Measurements from ENCODE around the gene CYP27A1. TPM values are rescaled to one million over a fixed set of nuclear protein-coding genes. Genes with fewer than 3 reads are reported as not detected.

Gene CYP27A1
- total RNA-seq, 4 donors from 2014 or later: 11.9 to 206 (median 22.6) TPM

DNA sequence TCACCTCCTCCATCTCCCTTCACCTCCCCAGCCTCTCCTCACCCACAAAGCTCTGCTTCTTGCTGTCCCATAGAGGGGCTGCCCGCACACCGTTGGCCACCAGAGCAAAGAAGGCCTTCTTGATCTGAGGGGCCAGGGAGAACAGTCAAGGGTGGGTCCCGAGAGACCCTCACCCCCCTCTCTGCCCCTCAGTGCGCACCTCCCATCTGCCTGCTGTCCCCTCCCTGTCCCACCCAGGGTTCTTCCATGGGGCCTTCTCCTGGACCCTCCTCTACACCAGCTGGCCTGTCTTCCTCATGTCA is 46.5 kb downstream of the CYP27A1 start:
- TF ChIP-seq, protein P1, sequence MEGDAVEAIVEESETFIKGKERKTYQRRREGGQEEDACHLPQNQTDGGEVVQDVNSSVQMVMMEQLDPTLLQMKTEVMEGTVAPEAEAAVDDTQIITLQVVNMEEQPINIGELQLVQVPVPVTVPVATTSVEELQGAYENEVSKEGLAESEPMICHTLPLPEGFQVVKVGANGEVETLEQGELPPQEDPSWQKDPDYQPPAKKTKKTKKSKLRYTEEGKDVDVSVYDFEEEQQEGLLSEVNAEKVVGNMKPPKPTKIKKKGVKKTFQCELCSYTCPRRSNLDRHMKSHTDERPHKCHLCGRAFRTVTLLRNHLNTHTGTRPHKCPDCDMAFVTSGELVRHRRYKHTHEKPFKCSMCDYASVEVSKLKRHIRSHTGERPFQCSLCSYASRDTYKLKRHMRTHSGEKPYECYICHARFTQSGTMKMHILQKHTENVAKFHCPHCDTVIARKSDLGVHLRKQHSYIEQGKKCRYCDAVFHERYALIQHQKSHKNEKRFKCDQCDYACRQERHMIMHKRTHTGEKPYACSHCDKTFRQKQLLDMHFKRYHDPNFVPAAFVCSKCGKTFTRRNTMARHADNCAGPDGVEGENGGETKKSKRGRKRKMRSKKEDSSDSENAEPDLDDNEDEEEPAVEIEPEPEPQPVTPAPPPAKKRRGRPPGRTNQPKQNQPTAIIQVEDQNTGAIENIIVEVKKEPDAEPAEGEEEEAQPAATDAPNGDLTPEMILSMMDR (IDR thresholded peaks at IDR 0.05; ENCODE audit: low read depth): no peak

DNA sequence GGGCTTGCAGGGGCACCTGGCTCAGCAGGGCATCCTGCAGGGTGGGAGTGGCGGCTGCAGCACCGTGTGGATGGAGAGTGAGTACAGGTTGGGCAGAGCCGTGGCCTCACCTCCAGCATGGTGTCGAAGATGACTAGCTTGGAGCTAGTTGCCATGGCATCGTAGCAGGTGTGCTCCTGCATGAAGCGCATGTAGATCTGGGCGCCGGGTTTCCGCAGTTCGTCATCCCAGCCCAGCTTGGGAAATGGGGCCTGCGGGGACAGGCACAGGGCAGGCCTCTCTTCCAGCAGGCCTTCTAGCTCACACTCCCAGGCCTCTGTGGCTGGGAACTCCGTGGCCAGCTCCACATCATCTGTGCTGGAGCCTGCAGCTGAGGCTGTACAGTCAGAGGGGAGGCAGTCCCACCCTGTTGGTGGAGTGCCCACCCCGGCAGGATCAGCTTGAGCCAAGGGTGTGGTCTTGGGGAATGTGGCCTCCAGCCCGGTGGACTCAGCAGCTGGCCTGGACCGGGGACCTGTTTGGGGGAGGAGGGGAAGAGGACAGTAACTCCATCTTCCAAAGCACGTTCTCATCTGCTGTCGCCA is 48.0 kb downstream of the CYP27A1 start:
- TF ChIP-seq, protein P1 (IDR thresholded peaks at IDR 0.05; ENCODE audit: low read depth): no peak

DNA sequence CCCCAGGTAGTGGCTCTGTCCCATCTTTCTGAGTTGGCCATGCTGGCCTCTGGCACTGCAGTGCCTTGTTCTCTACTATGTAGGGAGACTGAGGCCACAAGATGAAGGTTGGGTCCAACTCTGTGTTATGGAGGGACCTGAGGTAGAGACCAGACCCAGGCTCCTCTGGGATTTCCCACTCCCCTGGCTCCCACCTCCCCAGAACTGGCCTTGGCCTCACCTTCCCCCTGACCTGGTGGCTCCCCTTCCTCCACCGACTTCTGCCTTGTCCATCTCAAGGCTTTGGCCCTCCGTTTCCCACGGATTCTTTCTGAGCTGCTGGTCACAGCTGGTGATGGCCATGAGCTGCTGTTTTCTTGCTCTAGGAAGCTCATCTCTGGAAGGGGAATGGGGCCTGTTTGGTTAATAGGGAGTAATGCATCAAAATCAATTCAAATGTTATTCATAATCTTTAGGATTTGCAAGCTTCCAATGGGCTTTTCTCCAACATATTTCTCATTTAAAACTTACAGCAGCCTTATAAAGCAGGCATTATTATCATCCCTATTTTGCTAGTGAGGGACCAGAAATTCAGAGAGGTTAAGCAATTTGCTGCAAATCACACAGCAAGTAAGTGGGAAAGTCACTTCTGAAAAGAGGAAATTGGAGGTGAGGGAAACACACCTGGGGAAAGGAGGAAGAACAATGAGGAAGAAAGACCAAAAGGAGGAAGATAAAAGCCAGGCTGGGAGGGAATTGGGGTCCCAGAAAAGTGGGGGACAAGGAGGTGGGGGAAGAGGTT is 48.8 kb downstream of the CYP27A1 start:
- TF ChIP-seq, protein P1 (IDR thresholded peaks at IDR 0.05; ENCODE audit: low read depth): no peak

DNA sequence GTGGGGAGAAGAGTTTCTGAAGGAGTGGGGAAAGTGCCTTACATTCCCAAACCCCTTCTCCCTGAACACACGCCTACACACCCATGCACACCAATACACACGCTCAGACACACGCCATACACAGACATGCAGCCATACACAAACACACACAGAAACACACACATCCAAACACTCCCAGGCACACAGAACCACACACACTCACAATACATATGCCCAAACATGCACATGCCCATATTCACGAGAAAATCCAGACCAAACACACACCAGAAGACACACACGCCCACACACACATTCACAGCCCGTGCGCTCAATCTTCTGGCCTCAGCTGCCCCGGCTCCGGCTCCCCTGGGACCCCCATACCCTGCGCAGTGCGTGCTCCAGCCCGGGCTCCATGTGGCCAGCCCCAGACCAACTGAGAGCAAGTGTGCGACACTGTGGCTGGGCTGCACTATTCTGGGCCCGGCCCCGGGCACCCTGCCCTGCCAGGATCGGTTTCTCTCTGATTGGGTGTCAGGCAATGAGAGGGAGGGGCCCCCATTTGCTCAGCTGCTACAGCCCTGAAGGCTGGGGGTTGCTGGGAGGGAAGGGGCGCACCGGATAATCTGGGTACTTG is 49.5 kb downstream of the CYP27A1 start, which contains the start of gene PRKAG3:
TSS of gene PRKAG3 (minus strand) at position 426 of the 613 bp plus-strand sequence.
- TF ChIP-seq, protein P1 (IDR thresholded peaks at IDR 0.05; ENCODE audit: low read depth): no peak

DNA sequence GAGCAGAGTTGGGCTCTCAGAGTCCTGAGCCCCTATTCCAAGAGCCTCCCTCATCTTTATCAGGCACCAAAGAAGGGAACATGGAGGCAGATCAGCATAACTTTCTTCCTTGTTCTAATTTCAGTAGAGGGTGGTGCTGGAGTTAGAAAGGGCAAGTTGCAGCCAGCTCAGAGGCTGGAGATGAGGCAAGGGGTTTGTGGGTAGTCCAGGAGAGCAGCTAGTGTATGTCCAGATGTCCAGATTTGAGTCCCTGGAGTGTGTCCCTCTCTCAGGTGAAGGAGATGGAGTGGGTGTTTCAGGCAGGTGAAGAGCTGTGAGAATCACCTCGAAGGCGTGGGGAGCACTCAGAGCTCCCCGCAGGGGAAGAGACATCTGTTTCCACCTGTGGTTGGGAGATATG is 50.1 kb downstream of the CYP27A1 start:
- TF ChIP-seq, protein P1 (IDR thresholded peaks at IDR 0.05; ENCODE audit: low read depth): no peak

DNA sequence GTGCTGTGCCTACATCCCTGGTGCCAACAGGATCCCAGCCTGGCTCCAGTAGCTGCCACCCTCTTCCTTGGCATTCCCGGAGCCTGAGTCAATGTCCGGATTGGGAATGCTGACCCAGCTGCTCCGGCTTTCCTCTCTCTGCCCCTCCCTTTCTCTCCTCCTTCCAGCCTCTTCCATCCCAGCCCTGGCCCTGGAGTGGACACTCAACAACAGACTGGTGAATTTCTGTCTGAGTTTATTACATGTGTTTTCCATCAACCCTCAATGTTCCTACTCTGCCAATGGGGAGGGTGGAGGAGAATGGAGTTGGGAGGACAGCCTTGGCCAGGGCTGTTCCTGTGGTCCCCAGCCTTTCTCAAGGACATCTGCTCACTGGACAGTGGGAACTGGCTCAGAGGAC is 50.6 kb downstream of the CYP27A1 start:
- TF ChIP-seq, protein P1 (IDR thresholded peaks at IDR 0.05; ENCODE audit: low read depth): no peak

DNA sequence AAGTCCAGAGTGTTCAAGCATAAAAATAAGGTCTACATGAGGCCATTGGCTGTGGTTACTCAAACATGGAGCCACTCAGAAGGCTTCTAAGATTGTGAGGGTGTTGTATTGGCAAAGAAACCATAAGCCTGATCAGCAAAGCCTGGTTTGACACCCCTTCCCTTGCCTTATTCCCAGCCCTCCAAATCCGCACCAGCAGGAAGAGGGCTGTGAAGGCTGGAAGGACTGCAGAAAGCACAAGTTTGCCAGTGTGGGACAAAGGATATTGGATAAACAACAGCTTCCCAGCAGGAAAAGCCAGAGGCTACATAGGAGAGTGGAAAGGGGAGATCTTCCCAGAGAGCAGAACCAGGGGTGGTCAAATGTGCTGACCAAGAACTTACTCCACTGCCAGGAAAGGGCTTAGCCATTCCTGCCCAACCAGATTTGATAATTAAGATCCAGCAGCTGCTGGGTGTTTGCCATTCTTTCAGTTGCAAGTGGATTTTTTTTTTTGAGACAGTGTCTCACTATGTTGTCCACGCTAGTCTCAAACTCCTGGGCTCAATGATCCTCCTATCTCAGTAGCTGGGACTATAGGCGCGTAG is 51.2 kb downstream of the CYP27A1 start:
- TF ChIP-seq, protein P1 (IDR thresholded peaks at IDR 0.05; ENCODE audit: low read depth): no peak

All from subcutaneous adipose tissue (tissue), 4 donors.